NCI-H2196 treated with DMSO at 0.1 percent for 48 hours (cell line): ENCODE measurements around the gene ENTPD8.
"Not testable (repeated sequence)": the region's sequence is repeated elsewhere in the genome, so short reads cannot be mapped to it uniquely, and the experiment has no call there.

Experiments used
- DNase-seq: peaks from one replicate; lab custom pipeline; 2025; ENCODE audit not compliant: unreplicated experiment; lab: John Stamatoyannopoulos, UW

ENTPD8 gene

GRCh38 chr9:137458194-137459151 is 17.3 kb upstream of the ENTPD8 start:
- no peak for DNase-seq

GRCh38 chr9:137457406-137458193 is 16.4 kb upstream of the ENTPD8 start:
- DNase-seq, result no peak

- no peak for DNase-seq
These were observed 15.8 kb upstream of the ENTPD8 start for GRCh38 chr9:137456864-137457405.

GRCh38 chr9:137456061-137456863 is 15.1 kb upstream of the ENTPD8 start:
- DNase-seq, result no peak

GRCh38 chr9:137455359-137455991 is 14.3 kb upstream of the ENTPD8 start:
- no peak for DNase-seq

GRCh38 chr9:137454597-137455358 is 13.6 kb upstream of the ENTPD8 start:
- no peak for DNase-seq

GRCh38 chr9:137454145-137454596 is 13.0 kb upstream of the ENTPD8 start:
- DNase-seq, result no peak

GRCh38 chr9:137453643-137454081 is 12.5 kb upstream of the ENTPD8 start:
- no peak for DNase-seq

- no peak for DNase-seq
These were observed 11.8 kb upstream of the ENTPD8 start for GRCh38 chr9:137452761-137453642.

- no peak for DNase-seq
These were observed 11.0 kb upstream of the ENTPD8 start for GRCh38 chr9:137452006-137452760.

GRCh38 chr9:137451264-137452005 is 10.3 kb upstream of the ENTPD8 start:
- not testable (repeated sequence) for DNase-seq

- DNase-seq, result not testable (repeated sequence)
These were observed 9.5 kb upstream of the ENTPD8 start for GRCh38 chr9:137450539-137451222.

GRCh38 chr9:137449931-137450538 is 8.9 kb upstream of the ENTPD8 start:
- DNase-seq, result no peak

- DNase-seq, result no peak
These were observed 8.1 kb upstream of the ENTPD8 start for GRCh38 chr9:137449081-137449844.

GRCh38 chr9:137448602-137448962 is 7.4 kb upstream of the ENTPD8 start:
- no peak for DNase-seq
